VCaP (cell line): Measurements from ENCODE around the gene NTN3.

ENCODE experiments used
- H3K27ac ChIP-seq: fragments of 450-650 bp; 2 replicates; pipeline ENCODE4 v1.5.1; 2017
- TF ChIP-seq, protein P1 (sequence below): fragments of 450-650 bp; conservative IDR thresholded peaks from 2 replicates; pipeline ENCODE4 v1.5.1; 2017; ENCODE audit warnings: mild to moderate bottlenecking, moderate library complexity

The NTN3 gene

DNA sequence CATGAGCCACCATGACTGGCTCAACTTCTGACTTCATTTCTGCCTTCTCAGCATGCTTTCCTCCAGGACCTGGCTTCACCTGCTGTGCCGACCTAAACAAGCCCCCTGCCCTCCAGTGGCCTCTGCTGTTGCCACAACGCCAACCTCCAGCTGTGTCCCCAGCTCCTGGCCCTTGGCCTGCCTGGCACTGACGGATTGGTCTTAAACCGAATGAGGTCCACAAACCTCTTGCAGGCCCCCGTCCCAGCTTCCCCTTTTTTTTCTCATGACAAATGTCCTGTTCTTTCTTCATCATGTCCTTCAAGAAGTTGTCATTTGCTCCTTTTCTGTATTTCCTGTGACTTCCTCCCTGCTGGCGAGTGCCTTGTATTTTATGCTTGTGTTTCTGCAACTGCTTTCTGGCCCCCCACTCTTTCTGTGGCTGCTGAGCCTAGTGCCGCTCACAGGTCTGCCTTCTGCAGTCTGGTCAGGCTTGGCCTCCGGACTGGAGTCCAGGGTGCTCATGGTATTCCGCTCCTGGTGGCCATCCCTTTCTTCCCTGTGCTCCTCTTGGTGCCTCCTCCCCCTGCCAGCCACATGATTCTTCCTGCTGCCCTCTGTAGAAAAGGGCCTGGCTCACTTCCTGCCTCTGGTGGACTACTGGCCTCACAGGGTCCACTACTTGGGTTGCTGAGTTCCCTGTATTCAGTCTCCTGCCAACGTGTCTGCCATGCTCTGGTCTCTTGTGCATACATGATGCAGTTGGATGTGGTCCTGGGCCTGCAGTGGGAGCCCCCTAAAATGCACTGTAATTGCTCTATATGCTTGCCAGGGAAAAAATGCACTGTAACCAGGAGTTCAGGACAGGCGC, 45.5 kb downstream of the NTN3 start:
- TF ChIP-seq, protein P1, sequence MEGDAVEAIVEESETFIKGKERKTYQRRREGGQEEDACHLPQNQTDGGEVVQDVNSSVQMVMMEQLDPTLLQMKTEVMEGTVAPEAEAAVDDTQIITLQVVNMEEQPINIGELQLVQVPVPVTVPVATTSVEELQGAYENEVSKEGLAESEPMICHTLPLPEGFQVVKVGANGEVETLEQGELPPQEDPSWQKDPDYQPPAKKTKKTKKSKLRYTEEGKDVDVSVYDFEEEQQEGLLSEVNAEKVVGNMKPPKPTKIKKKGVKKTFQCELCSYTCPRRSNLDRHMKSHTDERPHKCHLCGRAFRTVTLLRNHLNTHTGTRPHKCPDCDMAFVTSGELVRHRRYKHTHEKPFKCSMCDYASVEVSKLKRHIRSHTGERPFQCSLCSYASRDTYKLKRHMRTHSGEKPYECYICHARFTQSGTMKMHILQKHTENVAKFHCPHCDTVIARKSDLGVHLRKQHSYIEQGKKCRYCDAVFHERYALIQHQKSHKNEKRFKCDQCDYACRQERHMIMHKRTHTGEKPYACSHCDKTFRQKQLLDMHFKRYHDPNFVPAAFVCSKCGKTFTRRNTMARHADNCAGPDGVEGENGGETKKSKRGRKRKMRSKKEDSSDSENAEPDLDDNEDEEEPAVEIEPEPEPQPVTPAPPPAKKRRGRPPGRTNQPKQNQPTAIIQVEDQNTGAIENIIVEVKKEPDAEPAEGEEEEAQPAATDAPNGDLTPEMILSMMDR = no peak
- H3K27ac ChIP-seq = peak overlapping the region; percentile 85; the same call in 1 of the 2 replicates

DNA sequence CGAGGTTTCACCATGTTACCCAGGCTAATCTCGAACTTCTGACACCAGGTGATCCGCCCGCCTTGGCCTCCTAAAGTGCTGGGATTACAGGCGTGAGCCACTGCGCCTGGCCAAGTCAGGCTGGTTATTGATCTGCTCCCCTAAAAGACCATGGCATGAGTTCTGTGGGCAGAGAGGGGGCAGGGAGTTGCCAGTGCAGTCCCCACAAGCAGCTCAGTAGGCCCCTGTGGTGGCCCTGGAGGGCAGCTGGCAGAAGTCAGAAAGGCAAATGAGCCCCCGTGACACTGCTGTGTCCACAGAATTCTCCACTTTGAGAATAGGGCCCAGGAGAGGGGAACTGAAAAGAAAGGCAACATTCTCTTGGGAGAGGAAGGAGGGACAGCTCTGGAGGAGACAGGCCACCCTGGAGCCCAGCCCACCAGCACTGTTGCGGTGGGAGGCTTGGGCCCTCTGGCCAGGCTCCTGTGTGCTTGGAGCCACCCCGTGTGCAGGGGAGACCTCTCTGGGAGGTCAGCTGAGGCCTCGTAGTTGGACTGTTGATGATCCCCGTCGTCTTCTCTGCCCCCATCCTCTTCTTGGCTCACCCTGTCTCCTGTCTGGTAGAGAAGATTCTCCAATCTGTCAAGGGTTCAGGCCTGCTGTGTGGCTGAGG, 47.0 kb downstream of the NTN3 start:
- TF ChIP-seq, protein P1 = no peak
- no peak overlapping the region for H3K27ac ChIP-seq

DNA sequence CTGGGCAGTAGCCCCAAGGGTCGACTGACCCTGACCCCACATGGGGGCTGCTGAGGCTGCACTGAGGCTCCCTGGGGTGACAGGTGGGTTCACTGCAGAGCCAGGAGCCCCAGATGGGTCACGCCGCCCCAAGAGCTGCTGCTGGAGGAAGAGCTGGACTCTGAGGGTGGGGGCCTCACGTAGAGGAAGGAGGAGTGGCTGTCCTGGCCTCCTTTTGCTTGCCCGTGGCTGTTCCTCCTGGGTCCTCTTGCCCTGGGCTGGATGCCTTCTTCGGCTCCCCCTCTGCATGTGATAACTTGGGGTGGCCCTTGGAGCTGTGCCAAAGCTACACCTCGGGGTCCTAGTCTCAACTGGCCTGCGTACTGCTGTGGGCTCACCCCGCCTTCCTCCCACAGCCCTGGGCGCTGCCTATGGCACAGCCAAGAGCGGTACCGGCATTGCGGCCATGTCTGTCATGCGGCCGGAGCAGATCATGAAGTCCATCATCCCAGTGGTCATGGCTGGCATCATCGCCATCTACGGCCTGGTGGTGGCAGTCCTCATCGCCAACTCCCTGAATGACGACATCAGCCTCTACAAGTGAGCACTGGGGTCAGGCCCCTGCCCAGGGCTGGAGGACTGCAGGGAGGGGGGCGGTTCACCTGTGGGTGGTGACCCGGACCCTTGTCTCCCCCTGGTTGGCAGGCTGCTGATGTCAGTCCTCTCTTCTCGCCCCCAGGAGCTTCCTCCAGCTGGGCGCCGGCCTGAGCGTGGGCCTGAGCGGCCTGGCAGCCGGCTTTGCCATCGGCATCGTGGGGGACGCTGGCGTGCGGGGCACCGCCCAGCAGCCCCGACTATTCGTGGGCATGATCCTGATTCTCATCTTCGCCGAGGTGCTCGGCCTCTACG, 48.0 kb downstream of the NTN3 start:
- TF ChIP-seq, protein P1 = no peak
- peak overlapping the region; percentile 40; the same call in 1 of the 2 replicates for H3K27ac ChIP-seq

DNA sequence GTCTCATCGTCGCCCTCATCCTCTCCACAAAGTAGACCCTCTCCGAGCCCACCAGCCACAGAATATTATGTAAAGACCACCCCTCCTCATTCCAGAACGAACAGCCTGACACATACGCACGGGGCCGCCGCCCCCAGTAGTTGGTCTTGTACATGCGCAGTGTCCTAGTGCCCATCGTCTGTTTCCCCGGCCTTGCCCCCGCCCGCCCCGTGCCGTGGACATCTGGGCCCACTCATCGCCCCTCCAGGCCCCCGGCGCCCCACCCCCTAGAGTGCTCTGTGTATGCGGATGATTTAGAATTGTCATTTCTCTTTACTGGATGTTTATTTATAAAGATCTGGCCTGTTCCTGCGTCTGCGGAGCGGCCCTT, 48.6 kb downstream of the NTN3 start:
- peak overlapping the region; percentile 40 for H3K27ac ChIP-seq
- TF ChIP-seq, protein P1 = no peak

DNA sequence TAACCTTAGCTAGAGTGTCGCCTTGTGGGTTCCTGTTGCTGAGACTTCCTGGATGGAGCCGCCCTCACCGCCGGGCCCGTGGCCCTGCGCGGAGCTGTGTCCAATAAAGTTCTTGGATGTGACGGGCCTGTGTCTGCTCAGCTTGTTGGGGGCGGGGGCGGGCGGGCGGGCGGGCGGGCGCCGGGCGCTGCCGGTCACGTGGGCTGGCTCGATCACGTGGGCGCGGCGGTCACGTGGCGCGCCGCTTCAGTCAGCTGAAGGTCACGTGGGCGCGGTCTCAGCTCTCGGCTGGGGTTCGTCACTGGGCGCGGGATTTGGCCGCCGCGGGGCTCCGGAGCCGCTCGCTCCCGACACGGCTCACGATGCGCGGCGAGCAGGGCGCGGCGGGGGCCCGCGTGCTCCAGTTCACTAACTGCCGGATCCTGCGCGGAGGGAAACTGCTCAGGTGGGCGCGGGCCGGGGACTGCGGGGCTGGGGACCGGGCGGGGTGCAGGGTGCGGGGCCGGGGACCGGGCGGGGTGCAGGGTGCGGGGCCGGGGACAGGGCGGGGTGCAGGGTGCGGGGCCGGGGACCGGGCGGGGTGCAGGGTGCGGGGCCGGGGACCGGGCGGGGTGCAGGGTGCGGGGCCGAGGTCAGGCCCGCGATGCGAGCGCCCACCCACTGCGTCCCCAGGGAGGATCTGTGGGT, 49.1 kb downstream of the NTN3 start, which contains the start of gene AMDHD2:
AMDHD2 (plus strand) TSS at position 275 of the 687 bp plus-strand sequence; CDS start at position 363, 88 bp downstream.
- peak within 1 kb of the TSS; percentile 40 for H3K27ac ChIP-seq
- TF ChIP-seq, protein P1 = no peak

DNA sequence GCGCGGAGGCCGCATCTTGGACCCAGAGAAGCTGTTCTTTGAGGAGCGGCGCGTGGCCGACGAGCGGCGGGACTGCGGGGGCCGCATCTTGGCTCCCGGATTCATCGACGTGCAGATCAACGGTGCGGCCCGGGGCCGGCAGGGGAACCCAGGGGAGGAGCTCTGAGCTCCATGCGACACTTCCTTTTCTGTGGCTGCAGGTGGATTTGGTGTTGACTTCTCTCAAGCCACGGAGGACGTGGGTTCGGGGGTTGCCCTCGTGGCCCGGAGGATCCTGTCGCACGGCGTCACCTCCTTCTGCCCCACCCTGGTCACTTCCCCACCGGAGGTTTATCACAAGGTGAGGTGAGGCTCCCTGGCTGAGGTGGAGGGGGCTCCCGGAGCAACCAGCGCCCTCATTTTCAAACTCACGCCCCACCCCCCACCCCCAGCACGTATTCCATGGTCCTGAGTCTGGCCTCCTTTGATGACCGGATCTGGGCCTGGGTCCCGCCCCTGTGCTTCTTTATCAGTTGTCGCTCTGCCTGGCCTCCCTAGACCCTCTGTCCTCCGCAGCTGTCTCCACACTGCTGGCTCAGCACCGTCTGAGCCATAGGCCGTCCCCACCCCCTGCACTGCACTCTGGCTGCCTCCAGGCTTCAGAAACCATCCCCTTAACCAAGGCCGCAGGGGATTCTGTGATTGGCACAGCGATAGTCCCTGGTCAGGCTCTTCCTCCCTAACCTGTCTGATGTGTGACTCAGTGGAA, 49.9 kb downstream of the NTN3 start:
- peak overlapping the region; percentile 40 for H3K27ac ChIP-seq

More for the DNA sequence above, 49.9 kb downstream of the NTN3 start:
- TF ChIP-seq, protein P1 = no peak
